Stimulated activated CD8-positive, alpha-beta memory T cell treated with anti-CD3 and anti-CD28 coated beads, Interleukin-15, amount 100 ng/mL, for 4 hours (primary cell): ENCODE results near the gene NBL1.

ENCODE experiments used
- DNase-seq, 2 donors: peaks; one replicate each; pipeline ENCODE4 v3.0.0-alpha.2; 2020; ENCODE audit warnings: low read depth in 2 of 2

The NBL1 gene

DNA sequence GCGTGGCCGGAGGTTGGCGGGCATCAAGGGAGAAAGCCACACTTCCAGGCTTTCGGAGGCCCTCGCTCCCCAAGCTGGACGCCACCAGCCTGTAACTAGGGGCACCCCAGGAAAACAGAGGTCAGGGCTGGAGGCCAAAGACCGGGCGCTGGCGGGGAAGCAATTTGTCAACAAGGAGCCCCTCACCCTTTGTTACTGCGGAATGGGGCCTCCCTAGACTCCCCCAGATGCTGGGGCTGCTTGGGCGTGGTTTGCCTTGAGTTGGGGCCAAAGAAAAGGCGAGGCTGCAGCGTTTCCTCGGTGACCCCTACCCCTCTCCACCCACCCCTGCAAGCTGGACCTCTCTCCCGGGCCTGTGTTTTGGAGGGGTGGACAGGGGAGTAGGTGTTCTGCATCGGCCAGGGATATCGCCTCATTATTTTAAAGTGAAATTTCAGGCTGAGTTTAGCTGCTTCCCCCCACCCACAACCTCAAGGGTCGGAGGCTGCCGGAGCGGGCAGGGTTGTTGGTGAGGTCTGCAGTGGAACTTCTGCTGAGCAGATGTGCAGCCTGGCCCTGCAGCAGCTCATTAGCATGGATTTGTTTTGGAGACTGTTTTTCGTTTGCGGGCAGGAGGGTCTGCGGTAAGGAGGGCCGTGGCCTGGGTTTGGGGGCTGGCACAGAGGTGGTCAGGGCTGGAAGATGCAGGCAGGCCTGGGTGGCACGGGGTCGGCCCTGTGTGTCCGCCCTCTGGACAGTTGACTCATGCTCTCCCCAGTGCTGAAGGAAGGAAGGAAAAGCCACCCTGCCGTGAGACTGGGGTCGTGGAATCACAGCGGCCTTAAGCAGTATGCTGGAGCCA, 1.5 kb downstream of the NBL1 start:
- DNase-seq = no peak

DNA sequence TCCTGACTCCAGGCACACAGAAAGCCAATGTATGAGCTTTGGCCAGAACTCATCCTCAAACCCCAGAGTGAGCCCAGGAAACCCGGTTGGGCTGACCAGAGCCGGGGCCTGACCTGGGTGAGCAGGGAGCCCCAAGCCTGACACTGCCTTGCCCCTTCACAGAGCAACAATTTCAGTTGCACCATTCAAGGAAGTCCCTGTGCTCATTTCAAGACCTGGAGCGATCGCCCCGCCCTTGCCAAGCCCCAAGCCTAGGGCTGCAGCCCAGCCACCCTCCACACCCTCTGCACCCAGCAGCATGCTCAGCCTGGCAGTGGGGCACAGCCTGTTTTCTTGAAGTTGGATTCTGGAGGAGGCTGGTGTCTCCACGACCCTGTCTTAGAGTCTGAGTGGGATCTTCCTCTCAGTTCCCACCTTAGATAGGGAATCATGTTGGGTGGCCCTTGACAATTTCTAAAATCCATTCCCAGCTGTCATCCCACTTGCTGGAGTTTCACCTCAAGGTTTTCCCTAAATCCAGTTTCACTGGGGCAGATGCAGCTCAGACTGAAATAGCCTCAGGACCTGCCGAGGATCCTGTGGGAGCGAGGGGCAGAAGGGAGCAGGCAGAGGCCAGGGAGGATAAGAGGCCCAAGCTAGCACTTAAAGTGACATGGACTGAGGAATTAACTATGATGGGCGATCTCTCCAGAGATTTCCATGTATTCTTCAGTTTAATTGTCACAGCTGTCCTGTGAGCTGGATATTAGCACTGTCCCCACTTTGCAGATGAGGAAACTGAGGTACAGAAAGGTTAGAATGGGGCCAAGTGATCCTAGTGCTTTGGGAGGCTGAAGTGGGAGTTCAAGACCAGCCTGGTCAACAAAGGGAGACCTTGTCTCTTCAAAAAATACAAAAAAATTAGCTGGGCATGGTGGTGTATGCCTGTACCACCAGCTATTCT, 2.5 kb downstream of the NBL1 start:
- no peak for DNase-seq

DNA sequence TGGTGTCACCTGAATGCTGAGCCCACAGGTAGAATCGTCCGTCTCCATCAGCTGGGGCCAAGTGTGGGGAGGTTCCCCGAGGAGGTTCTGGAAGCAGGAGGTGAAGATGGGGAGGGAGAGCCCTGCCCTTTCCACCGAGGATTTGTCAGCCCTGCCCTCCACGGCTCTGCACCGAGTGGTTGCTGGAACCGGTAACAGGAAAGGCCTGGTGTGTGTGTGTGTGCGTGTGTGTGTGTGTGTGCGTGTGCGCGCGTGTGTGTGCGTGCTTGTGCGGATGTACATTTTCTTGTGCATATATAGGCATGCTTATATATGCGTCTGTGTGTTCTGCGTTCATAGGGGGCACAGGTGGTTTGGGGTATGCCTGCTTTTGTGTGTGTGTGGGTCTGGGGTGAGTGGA, 3.5 kb downstream of the NBL1 start:
- no peak for DNase-seq

DNA sequence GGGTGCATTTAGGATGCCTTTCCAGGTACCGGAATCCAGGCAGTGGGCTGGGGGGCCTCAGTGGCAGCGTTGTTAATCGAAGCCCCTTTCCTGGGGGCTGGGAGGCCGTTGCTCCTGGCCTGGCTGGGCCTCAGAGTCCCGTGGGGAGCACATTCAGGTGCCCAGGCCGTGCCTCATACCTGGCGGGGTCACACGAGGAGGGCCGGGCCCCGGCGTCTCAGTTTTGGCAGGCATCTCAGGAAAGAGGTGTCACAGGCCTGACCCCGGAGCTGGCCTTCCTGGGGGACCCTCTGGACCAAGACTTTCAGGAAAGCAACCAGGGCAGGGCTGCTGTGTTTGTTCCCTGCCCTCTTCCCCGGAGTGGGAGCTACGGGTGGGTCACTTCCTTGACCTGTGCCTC, 4.1 kb downstream of the NBL1 start:
- DNase-seq = no peak

DNA sequence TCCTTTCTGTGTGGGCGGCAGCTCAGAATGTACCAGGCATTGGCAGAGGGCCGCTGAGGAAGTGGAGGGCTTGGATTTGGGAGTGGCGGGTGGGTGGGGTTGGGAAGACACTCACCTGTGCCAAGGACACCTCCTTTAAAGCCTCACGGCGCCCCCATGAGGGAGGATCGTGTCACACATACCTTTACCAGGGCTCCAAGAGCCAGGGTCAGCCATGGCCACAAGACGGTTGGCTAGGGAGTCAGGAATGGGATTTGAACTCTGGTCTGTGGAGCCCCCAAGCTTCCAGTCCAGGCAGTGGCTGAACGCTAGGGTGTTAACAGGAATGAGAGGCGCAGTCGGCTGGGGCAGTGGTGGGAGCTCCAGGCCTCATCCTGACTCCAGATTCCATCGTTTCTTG, 4.6 kb downstream of the NBL1 start:
- DNase-seq = no peak

DNA sequence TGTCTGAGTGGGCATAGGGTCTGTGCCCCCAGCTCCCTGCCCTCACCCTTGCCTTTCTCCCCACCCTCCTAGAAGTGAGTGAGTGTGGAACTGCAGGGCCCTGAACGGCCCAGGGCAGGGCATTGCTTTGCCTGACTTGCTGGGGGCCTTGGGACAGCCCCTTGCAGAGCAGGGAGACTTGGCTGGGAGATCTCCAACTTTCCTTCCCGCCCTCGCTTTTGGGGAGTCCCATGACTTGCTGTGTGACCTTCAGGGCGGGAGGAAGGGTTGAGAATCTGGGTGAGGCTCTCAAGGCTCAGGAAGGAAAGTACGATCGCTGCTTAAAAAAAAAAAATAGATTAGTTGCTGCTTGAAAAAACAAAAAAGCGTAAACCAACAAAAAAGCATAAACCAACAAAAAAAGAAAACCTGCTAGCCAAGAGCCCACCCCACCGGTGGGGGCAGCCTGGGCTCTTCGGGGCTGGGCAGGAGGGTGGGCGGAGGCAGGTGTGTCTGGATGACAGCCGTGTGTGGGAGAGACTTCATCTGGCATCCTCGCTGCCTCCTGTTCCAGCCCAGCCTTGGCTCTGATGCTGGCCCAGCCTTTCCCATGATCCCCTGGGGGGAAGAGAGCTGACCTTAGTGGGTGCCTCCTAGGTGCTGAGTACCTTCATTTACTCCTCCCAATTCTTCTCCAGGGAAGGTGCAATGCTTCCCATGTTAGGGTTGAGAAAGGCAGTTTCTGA, 6.5 kb downstream of the NBL1 start:
- DNase-seq = no peak

DNA sequence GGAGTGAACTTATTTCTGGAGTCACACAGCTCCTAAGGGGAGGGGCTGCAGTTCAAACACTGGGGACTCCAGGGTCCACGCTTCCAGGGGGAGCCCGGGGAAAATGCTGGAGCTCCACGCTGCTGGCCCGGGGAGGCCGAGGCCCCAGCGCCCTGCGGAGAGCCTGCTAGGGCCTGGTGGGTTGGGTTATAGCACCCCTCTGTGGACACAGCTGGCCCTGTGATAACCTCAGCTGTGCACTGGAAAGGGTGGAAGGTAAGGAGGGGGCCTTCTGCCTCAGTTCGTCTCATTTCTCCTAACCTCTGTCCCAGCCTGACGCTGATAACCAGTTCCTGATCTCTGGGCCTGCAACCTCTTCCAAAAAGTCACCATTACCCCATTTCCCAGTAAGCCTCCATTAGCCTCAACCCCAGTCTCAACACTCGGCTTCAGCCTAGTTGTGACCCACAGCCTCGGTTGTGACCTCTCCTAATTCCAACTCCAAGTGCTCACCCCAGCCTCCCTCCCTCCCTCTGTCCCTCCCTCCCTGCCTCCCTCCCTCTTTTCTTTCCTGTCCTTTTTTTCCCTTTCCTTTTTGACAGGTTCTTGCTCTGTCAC, 7.1 kb downstream of the NBL1 start:
- DNase-seq = no peak

DNA sequence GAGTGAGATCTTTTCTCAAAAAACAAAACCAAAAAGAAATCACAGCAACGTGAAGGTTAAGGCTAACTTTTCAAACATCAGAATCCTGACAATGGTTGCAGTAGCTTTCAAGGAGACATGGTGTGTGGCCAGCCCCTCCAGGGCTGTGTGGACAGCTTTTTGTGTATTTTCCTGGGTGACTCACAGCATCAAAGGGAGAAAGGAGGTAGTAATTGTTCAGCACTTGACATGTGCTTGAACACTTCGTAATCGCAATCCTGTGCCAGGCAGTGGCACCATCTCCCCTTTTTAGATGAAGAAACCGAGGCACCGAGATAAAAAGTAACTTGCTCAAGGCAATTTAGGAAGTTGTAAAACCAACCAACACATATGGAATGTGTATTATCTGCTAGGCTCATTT, 10.3 kb downstream of the NBL1 start:
- no peak for DNase-seq

DNA sequence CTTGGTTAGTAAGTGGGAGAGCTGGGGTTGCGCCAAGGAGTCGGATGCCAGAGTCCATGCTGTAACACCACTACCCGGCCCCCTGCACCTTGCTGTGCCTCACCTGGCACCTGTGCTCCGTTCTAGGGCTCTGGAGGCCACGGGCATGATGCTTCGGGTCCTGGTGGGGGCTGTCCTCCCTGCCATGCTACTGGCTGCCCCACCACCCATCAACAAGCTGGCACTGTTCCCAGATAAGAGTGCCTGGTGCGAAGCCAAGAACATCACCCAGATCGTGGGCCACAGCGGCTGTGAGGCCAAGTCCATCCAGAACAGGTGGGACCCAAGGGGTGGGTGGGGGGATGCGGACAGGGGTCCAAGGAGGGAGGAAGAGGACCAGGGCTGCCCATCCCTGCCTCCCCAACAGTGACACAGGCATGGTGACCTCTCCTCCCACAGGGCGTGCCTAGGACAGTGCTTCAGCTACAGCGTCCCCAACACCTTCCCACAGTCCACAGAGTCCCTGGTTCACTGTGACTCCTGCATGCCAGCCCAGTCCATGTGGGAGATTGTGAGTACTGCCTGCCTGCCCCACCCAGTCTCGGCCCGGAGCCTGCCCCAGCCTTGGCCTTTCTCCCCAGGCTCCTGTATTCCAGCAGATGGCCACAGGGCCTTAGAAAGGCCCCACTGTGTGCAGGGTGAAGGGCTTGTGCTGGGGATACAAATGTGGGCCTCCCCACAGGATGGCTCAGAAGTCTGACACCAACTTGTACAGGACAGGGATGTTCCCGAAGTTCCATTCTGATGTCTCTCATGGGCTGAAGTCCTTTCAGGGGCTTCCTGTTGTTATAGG, 11.0 kb downstream of the NBL1 start:
- no peak for DNase-seq

DNA sequence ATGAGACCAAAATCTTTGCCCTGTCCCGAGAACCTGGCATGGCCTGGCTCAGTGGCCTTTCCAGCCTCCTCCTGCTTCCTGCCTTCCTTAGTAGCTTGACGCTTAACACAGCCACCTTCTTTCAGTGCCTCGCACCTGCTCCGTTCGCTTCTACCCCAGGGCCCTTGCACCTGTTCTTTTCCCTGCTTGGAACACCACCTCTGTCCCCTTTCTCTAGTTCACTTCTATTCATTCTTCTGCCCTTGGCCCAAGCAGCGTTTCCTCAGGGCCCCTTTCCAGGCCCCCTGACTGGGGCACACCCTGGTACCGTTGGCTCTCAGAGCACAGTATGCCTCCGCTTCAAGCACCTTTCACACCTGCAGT, 11.6 kb downstream of the NBL1 start:
- DNase-seq = no peak

DNA sequence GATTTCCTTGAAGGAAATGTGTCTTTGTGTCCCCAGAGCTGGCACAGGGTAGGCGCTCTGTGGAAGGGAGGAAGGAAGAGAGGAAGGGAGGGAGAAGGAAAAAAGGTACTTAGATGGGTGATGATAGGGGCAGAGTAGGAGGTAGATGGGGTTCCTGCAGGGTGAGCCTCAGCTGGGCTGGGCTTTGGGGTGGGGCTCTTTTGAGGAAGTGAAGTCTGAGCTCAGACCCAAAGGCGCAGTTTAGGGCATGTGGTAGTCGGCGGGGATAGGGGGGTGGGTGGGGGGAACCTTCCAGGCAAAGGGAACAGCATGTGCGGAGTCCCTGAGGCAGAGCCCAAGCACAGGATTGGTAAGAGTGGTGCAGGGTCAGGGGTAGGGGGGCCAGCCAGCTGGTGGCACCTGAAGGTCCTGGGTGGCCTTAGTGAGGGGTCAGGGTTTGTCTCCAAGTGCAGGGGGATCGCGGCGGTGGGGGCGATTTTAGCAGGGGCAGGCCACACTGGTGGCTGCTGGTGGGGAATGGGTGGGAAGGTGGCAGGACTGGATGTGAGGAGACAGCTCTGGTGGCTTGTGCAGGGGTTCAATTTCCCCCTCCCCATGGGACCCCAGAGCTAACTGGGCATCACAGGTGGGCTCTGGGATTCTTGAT, 12.1 kb downstream of the NBL1 start:
- no peak for DNase-seq

DNA sequence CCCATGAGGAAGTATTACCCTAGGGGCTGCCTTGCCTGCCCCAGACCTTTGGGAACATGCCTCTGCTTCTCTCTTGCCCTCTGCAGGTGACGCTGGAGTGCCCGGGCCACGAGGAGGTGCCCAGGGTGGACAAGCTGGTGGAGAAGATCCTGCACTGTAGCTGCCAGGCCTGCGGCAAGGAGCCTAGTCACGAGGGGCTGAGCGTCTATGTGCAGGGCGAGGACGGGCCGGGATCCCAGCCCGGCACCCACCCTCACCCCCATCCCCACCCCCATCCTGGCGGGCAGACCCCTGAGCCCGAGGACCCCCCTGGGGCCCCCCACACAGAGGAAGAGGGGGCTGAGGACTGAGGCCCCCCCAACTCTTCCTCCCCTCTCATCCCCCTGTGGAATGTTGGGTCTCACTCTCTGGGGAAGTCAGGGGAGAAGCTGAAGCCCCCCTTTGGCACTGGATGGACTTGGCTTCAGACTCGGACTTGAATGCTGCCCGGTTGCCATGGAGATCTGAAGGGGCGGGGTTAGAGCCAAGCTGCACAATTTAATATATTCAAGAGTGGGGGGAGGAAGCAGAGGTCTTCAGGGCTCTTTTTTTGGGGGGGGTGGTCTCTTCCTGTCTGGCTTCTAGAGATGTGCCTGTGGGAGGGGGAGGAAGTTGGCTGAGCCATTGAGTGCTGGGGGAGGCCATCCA, 12.8 kb downstream of the NBL1 start:
- DNase-seq = no peak

DNA sequence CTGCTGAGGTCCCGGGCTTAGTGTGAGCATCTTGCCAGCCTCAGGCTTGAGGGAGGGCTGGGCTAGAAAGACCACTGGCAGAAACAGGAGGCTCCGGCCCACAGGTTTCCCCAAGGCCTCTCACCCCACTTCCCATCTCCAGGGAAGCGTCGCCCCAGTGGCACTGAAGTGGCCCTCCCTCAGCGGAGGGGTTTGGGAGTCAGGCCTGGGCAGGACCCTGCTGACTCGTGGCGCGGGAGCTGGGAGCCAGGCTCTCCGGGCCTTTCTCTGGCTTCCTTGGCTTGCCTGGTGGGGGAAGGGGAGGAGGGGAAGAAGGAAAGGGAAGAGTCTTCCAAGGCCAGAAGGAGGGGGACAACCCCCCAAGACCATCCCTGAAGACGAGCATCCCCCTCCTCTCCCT, 13.4 kb downstream of the NBL1 start:
- DNase-seq = no peak

DNA sequence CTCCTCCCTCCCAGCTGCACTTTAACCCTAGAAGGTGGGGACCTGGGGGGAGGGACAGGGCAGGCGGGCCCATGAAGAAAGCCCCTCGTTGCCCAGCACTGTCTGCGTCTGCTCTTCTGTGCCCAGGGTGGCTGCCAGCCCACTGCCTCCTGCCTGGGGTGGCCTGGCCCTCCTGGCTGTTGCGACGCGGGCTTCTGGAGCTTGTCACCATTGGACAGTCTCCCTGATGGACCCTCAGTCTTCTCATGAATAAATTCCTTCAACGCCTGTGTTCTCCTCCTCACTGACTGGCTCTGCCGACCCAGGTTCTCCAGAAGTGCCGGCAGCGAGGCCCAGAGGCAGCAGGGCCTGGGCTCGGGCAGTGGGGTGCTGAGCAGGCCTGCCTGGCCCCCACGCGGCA, 14.1 kb downstream of the NBL1 start:
- no peak for DNase-seq

DNA sequence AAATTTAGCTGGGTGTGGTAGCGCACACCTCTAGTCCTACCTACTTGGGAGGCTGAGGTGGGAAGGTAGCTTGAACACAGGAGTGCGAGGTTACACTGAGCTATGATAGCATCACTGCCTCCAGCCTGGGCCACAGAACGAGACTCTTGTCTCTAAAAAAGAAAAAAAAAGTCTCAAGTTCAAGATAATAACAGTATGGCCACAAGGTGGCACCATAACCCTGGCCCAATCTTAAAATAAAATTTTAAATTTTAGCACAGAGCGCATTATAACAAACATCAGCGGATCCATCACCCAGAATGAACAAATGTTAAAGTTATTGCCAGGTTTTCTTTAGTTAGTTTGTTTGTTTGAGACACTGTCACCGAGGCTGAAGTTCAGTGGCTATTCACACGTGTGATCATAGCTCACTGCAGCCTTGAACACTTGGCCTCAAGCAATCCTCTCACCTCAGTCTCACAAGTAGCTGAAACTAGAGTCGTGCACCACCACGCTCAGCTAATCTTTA, 17.7 kb downstream of the NBL1 start:
- DNase-seq = no peak

DNA sequence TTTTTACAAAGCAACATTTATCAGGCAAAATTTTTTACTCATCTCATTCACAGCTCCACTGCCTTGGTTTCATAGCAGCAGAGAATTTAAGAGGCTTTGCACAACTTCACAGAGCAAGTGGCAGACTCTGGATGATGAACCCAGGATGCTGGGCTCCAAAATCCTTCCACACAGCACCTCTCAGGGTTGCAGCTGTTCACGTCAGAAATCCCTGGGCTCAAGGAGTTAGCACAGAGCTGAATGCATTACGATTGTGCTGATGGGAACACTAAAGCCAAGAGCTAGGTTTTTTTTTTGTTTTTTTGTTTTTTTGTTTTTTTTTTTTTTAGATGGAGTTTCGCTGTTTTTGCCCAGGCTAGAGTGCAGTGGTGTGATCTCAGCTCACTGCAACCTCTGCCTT, 18.2 kb downstream of the NBL1 start:
- no peak for DNase-seq

DNA sequence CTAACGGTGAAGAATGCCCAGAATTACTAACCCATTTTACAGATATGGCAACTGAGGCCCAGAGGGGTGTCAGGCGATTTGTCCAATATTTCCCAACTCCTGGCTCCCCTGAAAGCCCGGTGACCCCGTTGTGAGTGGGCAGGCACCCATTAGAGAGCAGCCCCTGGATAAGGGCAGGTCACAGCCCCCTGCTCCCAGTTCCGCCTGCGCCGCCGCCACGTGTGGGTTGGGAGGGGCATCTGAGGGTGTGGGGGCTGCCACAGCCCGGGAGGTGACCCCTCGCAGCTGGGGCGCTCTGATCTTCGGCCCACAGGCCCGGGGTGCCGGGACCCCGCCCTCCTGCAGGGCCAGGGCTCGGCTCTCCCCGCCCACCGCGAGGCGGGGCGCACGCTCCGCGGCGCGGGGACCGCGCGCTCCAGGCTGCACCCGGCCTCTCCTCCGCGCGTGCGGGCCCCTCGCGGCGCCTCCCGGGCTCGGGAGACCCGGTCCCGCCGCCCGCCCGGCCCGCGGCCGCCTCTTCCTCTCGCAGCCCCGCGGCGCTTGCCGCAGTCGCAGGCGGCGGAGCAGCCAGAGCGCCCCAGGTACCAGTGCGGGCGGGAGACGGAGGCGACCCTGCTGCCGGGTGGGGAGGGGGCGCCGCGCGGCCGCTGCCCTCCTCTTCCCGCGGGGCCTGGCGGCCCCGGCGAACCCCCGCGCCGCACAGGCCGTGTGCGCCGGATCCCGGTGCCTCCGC, 20.5 kb downstream of the NBL1 start, which contains the start of gene HTR6:
Gene HTR6 (plus strand): TSS at position 423 of the 733 bp plus-strand sequence. CDS start 879 bp downstream, outside the sequence.
- DNase-seq = no peak

DNA sequence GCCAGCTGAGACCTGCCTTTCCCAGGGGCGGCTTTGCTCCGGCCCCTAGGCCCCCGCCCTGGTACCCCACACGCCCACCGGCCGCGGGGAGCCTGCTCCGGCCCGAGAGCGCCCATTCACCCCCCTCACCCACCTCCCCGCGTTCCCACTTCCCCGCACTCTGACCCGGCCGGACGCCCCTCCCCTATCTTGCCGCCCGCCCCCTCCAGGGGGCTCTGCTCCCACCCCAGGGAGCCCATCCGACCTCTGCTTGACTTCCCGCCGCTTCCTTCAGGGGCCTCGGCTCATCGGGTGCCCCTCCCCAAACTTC, 21.0 kb downstream of the NBL1 start:
- no peak for DNase-seq
